GM18520 (cell line): Measurements from ENCODE around the gene FOXN4.

ENCODE experiments used
- ATAC-seq: cut with Tn5 transposase; IDR thresholded peaks from one replicate; pipeline ENCODE4 v1.9.1; 2021; ENCODE audit not compliant: unreplicated experiment

Gene FOXN4

GRCh38 chr12:109307051-109307450 is 2.0 kb downstream of the FOXN4 start:
- ATAC-seq, result no peak

DNA sequence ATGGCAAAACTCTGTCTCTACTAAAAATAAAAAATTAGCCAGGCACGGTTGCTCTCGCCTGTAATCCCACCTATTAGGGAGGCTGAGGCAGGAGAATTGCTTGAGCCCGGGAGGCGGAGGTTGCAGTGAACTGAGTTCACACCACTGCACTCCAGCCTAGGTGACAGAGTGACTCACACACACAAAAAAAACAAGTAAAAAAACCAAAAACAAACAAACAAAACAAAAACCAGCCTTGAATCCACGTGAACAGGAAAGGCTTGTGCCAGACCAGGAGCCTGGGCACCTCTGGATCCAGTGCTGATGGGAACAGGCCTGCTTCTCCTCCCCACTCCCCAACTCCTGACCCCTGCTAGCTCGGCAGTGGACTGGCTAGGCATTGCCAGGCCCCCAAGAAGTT is 3.5 kb downstream of the FOXN4 start:
- no peak for ATAC-seq

- ATAC-seq, result no peak
Measured at GRCh38 chr12:109304485-109304884, 4.6 kb downstream of the FOXN4 start.

GRCh38 chr12:109302770-109303169 is 6.3 kb downstream of the FOXN4 start:
- no peak for ATAC-seq

DNA sequence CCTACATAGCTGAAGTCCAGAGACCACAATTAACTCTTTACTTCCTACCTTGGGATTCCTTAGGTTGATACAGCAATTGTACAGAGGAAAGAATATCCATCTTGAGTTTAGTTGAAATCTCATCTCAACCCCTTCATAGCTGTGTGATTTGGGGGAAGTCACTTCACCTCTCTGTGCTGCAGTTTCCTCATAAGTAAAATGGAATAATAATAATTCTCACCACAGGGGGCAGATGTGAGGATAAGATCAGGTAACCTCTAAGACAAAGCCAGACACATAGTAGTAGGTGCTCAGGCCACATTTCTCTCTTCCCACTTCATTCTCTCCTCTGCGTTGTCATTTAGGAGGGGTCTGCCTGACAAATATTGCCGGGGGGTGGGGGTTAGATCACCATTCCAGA is 6.7 kb downstream of the FOXN4 start:
- no peak for ATAC-seq

- ATAC-seq, result no peak
Measured at GRCh38 chr12:109301643-109302168, 7.4 kb downstream of the FOXN4 start.

DNA sequence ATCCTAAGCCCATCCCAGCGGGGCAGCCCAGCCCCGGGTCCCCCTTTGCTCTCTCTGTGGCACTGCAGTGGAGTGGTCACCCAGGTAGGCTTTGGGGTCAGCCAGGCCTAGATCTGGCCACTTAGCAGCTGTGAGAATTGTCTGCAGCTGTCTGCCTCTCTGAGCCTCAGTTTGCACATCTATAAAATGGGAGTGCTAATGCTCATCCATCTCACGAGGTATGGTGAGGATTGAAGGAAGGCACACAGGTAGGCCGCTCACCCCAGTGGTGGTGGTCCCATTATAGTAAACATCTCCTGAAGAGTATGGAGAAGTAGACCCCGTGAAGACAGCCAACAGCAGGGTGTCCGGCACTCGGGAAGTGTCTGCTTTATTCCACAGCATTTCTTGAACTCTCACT is 9.2 kb downstream of the FOXN4 start:
- no peak for ATAC-seq

DNA sequence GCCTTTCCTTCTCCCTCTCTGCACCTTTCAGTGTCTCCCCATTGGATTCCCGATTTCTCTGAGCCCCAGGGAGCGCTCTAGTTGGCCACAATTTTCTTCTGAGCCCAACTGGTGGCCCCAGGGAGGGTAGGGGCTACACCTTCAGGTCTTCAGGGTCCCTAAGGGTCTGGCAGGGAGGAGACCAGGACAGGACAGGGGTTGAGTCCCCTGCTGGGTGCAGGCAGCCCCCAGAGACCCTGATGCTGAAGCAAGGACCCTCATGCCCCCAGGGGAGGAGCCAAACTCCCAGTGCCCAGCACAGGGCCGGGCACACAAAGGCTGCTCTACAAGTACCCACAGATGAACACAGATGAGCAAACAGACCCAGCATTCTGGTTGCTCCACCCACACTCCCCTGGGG is 12.7 kb downstream of the FOXN4 start:
- ATAC-seq, result no peak

- no peak for ATAC-seq
Measured at GRCh38 chr12:109295764-109296425, 13.2 kb downstream of the FOXN4 start.

DNA sequence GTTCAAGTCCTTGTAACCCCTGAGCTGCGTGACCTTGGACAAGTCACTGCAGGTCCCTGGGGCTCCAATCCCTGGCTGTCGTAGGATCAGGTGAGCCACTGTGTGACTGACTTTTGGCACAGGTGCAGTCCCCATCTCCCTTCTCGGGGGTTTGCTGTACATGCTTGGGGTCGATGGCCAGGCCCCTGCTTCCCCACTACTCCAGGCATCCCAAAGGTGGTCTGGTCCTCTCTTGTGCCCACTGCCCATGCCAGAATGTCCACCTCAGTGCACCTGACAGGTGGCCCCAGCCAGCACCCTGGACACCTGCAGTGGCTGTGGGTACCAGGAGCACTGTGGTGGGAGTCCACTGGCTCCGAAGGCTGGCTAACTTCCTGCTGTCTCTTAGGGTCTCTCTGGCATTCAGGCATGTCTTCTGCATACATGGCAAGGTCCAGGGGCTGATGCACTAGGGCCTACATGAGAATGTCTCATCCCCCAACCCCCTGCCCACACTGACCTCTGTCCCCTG is 14.7 kb downstream of the FOXN4 start:
- no peak for ATAC-seq

GRCh38 chr12:109293106-109293505 is 16.0 kb downstream of the FOXN4 start:
- no peak for ATAC-seq

DNA sequence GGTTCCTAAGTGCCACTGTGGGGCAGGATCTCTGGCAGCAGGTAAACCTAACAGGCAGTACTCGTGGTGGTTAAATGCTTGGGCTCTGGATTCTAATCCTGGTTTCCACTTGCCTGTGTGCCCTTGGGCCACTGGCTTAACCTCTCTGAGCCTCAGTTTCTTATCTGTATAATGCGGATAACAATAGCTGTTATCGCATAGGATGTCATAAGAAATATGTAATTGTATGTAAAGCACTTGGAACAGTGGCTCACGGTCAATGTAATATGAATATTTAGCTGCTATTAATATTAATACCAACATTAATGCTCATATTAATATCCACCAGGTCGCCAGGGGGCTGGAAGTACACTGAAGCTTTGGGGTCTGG is 16.8 kb downstream of the FOXN4 start:
- ATAC-seq, result no peak

DNA sequence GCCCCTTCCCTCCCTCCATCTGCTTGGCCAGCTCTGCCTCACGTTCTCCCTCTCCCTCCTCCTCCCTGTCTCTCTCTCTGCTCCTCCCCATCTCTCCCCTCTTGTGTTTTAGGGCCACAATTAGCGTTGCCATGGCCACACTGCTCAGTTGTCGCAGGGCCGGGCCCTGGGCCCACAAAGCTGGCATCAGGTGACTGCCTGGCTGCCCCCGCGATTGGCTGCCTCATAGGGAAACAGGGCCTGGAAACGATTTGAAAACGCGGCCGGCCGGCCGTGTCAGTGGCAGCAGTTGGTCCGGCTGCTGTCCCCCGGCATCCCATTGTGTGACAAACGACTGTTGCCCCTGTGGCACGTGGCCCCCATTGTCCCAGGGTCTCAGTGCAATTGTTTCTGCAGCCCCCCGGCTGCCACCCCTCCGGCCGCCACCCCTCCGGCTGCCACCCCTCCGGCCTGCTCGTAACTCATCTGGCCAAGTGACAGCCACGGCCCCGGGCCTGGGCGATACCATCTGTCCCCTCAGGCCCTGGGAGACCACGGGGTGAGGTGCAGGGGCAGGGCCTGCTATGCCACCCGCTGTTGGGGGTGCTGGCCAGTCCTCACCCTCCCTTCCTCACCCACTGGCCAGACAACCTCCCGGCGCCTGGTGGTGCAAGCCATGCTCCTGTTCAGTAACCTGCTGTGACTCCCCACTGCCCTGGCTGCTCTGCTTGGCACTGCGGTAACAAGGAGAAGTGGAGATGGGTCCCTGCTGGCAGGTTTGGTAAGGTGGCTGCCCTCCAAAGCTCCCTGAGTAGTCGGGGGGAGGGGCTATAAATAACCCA is 17.4 kb downstream of the FOXN4 start:
- no peak for ATAC-seq

DNA sequence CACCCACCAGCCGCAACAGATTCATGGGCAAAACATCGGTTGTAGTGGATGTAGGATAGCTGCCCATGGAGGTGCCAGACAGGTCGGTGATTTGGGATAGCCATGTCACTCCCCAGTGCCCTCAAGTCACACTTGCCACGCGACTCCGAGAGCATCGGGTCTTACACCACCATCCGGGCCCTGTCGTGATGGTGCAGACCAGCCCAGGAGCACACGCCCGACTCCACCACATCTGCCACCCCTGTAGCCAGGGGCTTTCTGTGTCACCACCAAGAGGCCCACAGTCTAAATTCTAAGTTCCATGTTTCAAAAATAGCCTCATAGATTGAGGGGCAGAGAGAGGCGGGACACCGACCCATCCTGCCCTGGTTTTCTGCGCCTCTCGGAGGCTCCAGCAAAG is 18.0 kb downstream of the FOXN4 start:
- ATAC-seq, result no peak

GRCh38 chr12:109290061-109290460 is 19.0 kb downstream of the FOXN4 start:
- ATAC-seq, result no peak

- ATAC-seq, result no peak
Measured at GRCh38 chr12:109289551-109289950, 19.5 kb downstream of the FOXN4 start.

DNA sequence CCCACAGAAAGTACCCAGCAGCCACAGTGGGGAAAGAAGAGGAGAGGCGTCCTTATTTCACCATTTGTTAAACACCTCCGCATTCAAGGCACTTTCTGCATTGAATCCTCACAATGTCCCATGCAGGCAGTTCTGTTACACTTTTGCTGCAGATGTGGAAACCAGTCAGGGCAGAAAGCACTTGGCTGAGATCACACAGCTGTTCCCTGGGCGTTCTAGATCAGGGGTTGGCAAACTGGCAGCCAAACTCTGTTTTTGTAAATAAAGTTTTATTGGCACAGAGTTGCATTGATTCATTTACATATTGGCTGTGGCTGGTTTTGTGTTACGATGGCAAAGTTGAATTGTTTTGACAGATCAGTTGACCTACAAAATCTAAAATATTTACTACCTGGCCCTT is 20.1 kb downstream of the FOXN4 start:
- ATAC-seq, result no peak

DNA sequence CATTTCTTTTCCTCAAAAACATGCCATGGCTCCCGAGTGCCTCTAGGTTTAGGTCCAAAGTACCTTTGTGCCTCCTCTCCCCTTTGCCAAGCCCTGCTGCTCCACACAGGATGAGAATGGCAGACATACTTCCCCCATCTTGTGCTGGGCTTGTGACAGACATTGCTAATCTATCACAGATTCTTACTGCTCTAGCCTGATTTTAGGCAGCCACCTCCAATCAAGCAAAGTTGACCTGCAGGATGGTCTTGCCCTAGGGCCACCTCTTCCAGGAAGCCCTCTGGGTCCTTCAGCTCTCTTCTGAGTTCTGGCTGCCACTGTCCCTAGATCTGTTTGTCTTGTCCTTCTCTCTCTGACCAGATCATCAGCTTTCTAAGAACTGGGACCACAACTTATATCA is 20.5 kb downstream of the FOXN4 start:
- no peak for ATAC-seq

GRCh38 chr12:109287811-109288469 is 21.1 kb downstream of the FOXN4 start:
- ATAC-seq, result no peak

DNA sequence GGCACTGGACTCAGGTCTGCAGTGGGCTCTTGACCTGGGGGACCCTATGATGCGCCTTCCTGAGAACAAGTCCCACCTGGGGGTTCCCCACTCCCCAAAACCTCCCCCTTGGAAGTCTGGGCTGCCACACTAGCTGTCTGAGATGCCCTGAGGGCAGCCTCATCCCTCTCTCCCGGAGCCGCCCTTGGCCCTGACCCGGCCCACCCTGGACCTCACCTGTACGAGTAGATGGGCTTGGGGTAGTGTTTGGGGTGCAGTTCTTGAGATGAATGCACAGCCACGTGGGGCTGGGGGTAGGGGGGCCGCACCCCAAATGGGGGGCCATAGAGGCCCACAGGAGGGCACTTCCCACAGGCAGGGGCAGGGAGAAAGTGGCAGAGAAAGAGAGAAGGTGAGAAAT is 21.9 kb downstream of the FOXN4 start:
- no peak for ATAC-seq

GRCh38 chr12:109286652-109287051 is 22.4 kb downstream of the FOXN4 start:
- no peak for ATAC-seq

GRCh38 chr12:109286252-109286651 is 22.8 kb downstream of the FOXN4 start:
- no peak for ATAC-seq
